Measurements from ENCODE around the gene HHAT.

Gene HHAT

GRCh38 chr1:210447456-210448057, 118.9 kb downstream of the HHAT start:
- no peak for DNase-seq

GRCh38 chr1:210448297-210448892, 119.7 kb downstream of the HHAT start:
- peak; percentile 71 for DNase-seq

GRCh38 chr1:210455840-210456603, 127.3 kb downstream of the HHAT start:
- peak; percentile 37 for DNase-seq

GRCh38 chr1:210456731-210457255, 128.1 kb downstream of the HHAT start:
- DNase-seq = no peak

- no peak for DNase-seq
These were observed 128.9 kb downstream of the HHAT start for GRCh38 chr1:210457568-210457967.

- DNase-seq = no peak
These were observed 135.9 kb downstream of the HHAT start for GRCh38 chr1:210464519-210465039.

GRCh38 chr1:210465150-210465549, 136.4 kb downstream of the HHAT start:
- DNase-seq = no peak

- peak; percentile 29 for DNase-seq
These were observed 138.8 kb downstream of the HHAT start for GRCh38 chr1:210467440-210468043.

- DNase-seq = no peak
These were observed 140.7 kb downstream of the HHAT start for GRCh38 chr1:210469441-210469840.

GRCh38 chr1:210475321-210475720, 146.6 kb downstream of the HHAT start:
- no peak for DNase-seq

- DNase-seq = no peak
These were observed 147.1 kb downstream of the HHAT start for GRCh38 chr1:210475806-210476205.

- no peak for DNase-seq
These were observed 148.0 kb downstream of the HHAT start for GRCh38 chr1:210476730-210477129.

- peak; percentile 22 for DNase-seq
These were observed 148.7 kb downstream of the HHAT start for GRCh38 chr1:210477328-210477924.

- no peak for DNase-seq
These were observed 150.1 kb downstream of the HHAT start for GRCh38 chr1:210478820-210479219.

GRCh38 chr1:210482491-210482890, 153.8 kb downstream of the HHAT start:
- DNase-seq = no peak

- DNase-seq = no peak
These were observed 154.4 kb downstream of the HHAT start for GRCh38 chr1:210482945-210483617.

- DNase-seq = no peak
These were observed 155.1 kb downstream of the HHAT start for GRCh38 chr1:210483821-210484220.

- no peak for DNase-seq
These were observed 158.3 kb downstream of the HHAT start for GRCh38 chr1:210487021-210487420.

- no peak for DNase-seq
These were observed 160.8 kb downstream of the HHAT start for GRCh38 chr1:210489491-210489890.

GRCh38 chr1:210490781-210491180, 162.1 kb downstream of the HHAT start:
- no peak for DNase-seq

- DNase-seq = no peak
These were observed 167.4 kb downstream of the HHAT start for GRCh38 chr1:210496063-210496462.

GRCh38 chr1:210499956-210500355, 171.3 kb downstream of the HHAT start:
- DNase-seq = no peak

Measured in OCI-M1 (cell line).